HL-60 (cell line): Measurements from ENCODE around the gene C4BPA.

Experiments
- DNase-seq, 2 experiments: peaks; one replicate each; pipeline ENCODE4 v3.0.0-alpha.2; 2010 to 2020; ENCODE audit warnings: low read depth in 1 of 2, low spot score in 1 of 2
- H3K27ac ChIP-seq: fragments of 250-450 bp; sonication (Bioruptor Pico); replicated peaks from 2 replicates; pipeline ENCODE4 v1.5.1; 2020; ENCODE audit warnings: mild to moderate bottlenecking, moderate library complexity
- H3K27me3 ChIP-seq: fragments of 250-450 bp; sonication (Bioruptor Pico); 2 replicates; pipeline ENCODE4 v1.5.1; 2021; ENCODE audit warnings: mild to moderate bottlenecking, moderate library complexity; ENCODE audit not compliant: insufficient read depth, poor library complexity, severe bottlenecking
- H3K4me3 ChIP-seq: replicated peaks from 2 replicates; pipeline ENCODE4 v1.5.1; 2011; ENCODE audit warnings: mild to moderate bottlenecking, control low read depth, low read length; ENCODE audit not compliant: insufficient read depth
- CTCF ChIP-seq: IDR thresholded peaks from one replicate; pipeline ENCODE4 v1.5.1; 2011; ENCODE audit warnings: low read length, control low read depth, inconsistent platforms; ENCODE audit not compliant: insufficient read depth
- GABPA ChIP-seq: IDR thresholded peaks from 2 replicates; pipeline ENCODE4 v1.6.1; 2012; ENCODE audit warnings: low read depth
- POLR2AphosphoS5 ChIP-seq: IDR thresholded peaks from 2 replicates; pipeline ENCODE4 v1.6.1; 2012; ENCODE audit warnings: low read depth
- SPI1 ChIP-seq: IDR thresholded peaks from 2 replicates; pipeline ENCODE4 v1.6.1; 2012; ENCODE audit warnings: low read depth, mild to moderate bottlenecking, borderline replicate concordance
- TF ChIP-seq, protein P1 (sequence below): IDR thresholded peaks from 2 replicates; pipeline ENCODE4 v1.6.1; 2012; ENCODE audit warnings: low read depth; ENCODE audit not compliant: insufficient replicate concordance

Gene C4BPA

GRCh38 chr1:207062058-207062457 lies 42.0 kb upstream of the C4BPA start:
- no peak overlapping the region for H3K4me3 ChIP-seq
- no peaks in the 10 kb centered on the region for H3K27me3 ChIP-seq
- DNase-seq: no peak
- TF ChIP-seq GABPA: no peak
- no peak for TF ChIP-seq SPI1
- TF ChIP-seq CTCF: no peak
- TF ChIP-seq POLR2AphosphoS5: no peak
- TF ChIP-seq, protein P1, sequence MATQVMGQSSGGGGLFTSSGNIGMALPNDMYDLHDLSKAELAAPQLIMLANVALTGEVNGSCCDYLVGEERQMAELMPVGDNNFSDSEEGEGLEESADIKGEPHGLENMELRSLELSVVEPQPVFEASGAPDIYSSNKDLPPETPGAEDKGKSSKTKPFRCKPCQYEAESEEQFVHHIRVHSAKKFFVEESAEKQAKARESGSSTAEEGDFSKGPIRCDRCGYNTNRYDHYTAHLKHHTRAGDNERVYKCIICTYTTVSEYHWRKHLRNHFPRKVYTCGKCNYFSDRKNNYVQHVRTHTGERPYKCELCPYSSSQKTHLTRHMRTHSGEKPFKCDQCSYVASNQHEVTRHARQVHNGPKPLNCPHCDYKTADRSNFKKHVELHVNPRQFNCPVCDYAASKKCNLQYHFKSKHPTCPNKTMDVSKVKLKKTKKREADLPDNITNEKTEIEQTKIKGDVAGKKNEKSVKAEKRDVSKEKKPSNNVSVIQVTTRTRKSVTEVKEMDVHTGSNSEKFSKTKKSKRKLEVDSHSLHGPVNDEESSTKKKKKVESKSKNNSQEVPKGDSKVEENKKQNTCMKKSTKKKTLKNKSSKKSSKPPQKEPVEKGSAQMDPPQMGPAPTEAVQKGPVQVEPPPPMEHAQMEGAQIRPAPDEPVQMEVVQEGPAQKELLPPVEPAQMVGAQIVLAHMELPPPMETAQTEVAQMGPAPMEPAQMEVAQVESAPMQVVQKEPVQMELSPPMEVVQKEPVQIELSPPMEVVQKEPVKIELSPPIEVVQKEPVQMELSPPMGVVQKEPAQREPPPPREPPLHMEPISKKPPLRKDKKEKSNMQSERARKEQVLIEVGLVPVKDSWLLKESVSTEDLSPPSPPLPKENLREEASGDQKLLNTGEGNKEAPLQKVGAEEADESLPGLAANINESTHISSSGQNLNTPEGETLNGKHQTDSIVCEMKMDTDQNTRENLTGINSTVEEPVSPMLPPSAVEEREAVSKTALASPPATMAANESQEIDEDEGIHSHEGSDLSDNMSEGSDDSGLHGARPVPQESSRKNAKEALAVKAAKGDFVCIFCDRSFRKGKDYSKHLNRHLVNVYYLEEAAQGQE: no peak
- H3K27ac ChIP-seq: no peak overlapping the region

DNA sequence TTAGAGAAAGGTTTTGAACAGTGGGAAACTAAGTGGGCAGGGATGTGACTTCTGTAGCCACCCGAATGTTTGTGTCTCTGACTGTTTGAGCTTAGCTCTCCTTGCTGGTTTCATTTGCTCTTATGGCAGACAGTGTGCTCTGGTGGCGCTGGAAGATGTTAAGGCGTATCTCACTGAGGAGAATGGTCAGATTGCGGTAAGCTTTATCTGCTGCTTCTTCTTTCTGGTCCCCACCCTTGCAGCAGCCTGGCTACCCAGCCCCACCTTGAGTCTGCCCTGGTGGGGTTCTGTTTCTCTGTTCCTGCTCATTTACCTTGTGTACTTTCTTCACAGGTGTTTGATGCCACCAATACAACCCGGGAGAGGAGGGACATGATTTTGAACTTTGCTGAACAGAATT lies 41.0 kb upstream of the C4BPA start:
- Histone ChIP-seq H3K27ac (no peak overlapping the region), H3K4me3 (no peak overlapping the region), H3K27me3 (no peaks in the 10 kb centered on the region)
- no peak for TF ChIP-seq SPI1
- no peak for TF ChIP-seq CTCF
- no peak for TF ChIP-seq POLR2AphosphoS5
- TF ChIP-seq, protein P1: no peak
- no peak for TF ChIP-seq GABPA
- DNase-seq: no peak

DNA sequence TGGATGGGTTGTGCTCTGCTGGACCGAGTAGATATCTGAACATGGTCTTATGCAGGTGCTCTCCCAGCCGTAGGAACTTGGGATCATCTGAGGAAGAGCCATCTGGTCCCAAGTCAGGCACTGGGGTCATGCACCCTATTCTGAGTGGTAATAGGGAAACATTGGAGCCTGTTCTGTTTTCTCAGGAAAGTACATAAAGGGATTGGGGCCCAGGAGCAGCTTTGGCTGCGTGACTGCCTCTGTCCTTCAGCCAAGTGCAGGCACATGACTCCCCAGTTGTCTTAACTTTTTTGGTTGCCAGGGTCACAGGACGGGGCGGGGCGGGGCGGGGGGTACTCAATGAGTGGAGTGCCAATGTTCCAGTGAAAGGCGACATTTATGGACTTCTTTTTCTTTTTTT lies 39.5 kb upstream of the C4BPA start:
- no peak overlapping the region for H3K27ac ChIP-seq
- TF ChIP-seq CTCF: no peak
- no peak for TF ChIP-seq GABPA
- TF ChIP-seq SPI1: no peak
- TF ChIP-seq POLR2AphosphoS5: no peak
- TF ChIP-seq, protein P1: no peak
- no peak for DNase-seq
- no peaks in the 10 kb centered on the region for H3K27me3 ChIP-seq
- H3K4me3 ChIP-seq: no peak overlapping the region
